Panc1 (cell line): ENCODE measurements around the gene POU2F1. TPM values are rescaled to one million over a fixed set of nuclear protein-coding genes. Genes with fewer than 3 reads are reported as not detected.

Experiments used
- ATAC-seq: fragments of 200-7000 bp; cut with Tn5 transposase; 2 replicates; pipeline ENCODE4 v1.9.1; 2020; ENCODE audit warnings: mild to moderate bottlenecking, moderate library complexity
- BruUV-seq: library from RNA; stranded (reverse); fragments of 400-500 nt; replicated peaks from 2 replicates; lab custom pipeline; 2021; lab: Mats Ljungman, UMichigan
- CTCF ChIA-PET: fragments of 300-600 bp; sonication (Branson Sonifier 250); formaldehyde crosslinking; loops from one replicate; lab custom pipeline; 2022; ENCODE audit warnings: antibody characterized with exemption; lab: Charles Lee
- POLR2A ChIA-PET: fragments of 300-600 bp; sonication (Branson Sonifier 250); formaldehyde crosslinking; loops from one replicate; lab custom pipeline; 2022; ENCODE audit warnings: antibody characterized with exemption; lab: Charles Lee
- DNase-seq: peaks from one replicate; pipeline ENCODE4 v3.0.0-alpha.2; 2010; ENCODE audit warnings: low read depth, low spot score
- H3K27ac ChIP-seq: 2 replicates; pipeline ENCODE4 v1.5.1; 2011; ENCODE audit warnings: mild to moderate bottlenecking, low read length, inconsistent platforms
- H3K27me3 ChIP-seq: fragments of 200-500 bp; sonication (Bioruptor generic); 2 replicates; pipeline ENCODE4 v1.6.0; 2014; ENCODE audit warnings: low read length, inconsistent platforms; ENCODE audit not compliant: control insufficient read depth, insufficient read depth
- H3K36me3 ChIP-seq: fragments of 200-500 bp; sonication (Bioruptor generic); 2 replicates; pipeline ENCODE4 v1.5.1; 2014; ENCODE audit warnings: inconsistent platforms, mild to moderate bottlenecking, low read length, moderate library complexity; ENCODE audit not compliant: control insufficient read depth, insufficient read depth
- H3K4me1 ChIP-seq: 2 replicates; pipeline ENCODE4 v1.5.1; 2011; ENCODE audit warnings: inconsistent platforms, mild to moderate bottlenecking, low read length, moderate library complexity; ENCODE audit not compliant: control insufficient read depth, insufficient read depth
- H3K4me3 ChIP-seq, 2 experiments: 2 replicates each; pipeline ENCODE4 v1.5.1; 2011 to 2012; ENCODE audit warnings: low read depth in 2 of 2, low read length in 2 of 2, mild to moderate bottlenecking in 2 of 2, inconsistent platforms in 1 of 2, moderate library complexity in 1 of 2
- H3K9me3 ChIP-seq: fragments of 200-500 bp; sonication (Bioruptor generic); 2 replicates; pipeline ENCODE4 v1.5.1; 2014; ENCODE audit warnings: low read depth, mild to moderate bottlenecking, inconsistent platforms, low read length, moderate library complexity; ENCODE audit not compliant: control insufficient read depth, insufficient read depth
- POLR2AphosphoS5 ChIP-seq: IDR thresholded peaks from 2 replicates; pipeline ENCODE4 v1.6.1; 2012; ENCODE audit warnings: mild to moderate bottlenecking, low read depth, low read length, moderate library complexity
- SIN3A ChIP-seq: IDR thresholded peaks from 2 replicates; pipeline ENCODE4 v1.6.1; 2012; ENCODE audit warnings: low read depth, mild to moderate bottlenecking, low read length, moderate library complexity, borderline replicate concordance; ENCODE audit not compliant: insufficient read depth
- TCF7L2 ChIP-seq: IDR thresholded peaks from 2 replicates; pipeline ENCODE4 v1.6.1; 2011; ENCODE audit warnings: mild to moderate bottlenecking, low read depth, low read length, inconsistent platforms
- in situ Hi-C: cut with HindIII; loops from 2 replicates; pipeline ENCODE4 v1.10.0; 2016; ENCODE audit warnings: low sequenced_read_pairs, low pct_unique_long_range_greater_than_20kb
- intact Hi-C: fragments of 100-400 bp; cut with micrococcal nuclease; formaldehyde crosslinking; loops from one replicate; pipeline ENCODE4 v1.10.0; 2022; ENCODE audit not compliant: unreplicated experiment
- total RNA-seq: library from RNA; stranded (reverse); gene quantifications from one replicate; pipeline ENCODE4 v1.2.1, GENCODE V29; 2021; ENCODE audit not compliant: unreplicated experiment
- TF ChIP-seq, protein P1 (sequence below): fragments of 450-650 bp; IDR thresholded peaks from 2 replicates; pipeline ENCODE4 v1.5.1; 2017; ENCODE audit warnings: mild to moderate bottlenecking
- TF ChIP-seq, protein P2 (sequence below), 2 experiments: IDR thresholded peaks; 2 replicates each; pipeline ENCODE4 v1.6.1; 2011 to 2012; ENCODE audit warnings: low read depth in 2 of 2, control low read depth in 1 of 2, low read length in 1 of 2, mild to moderate bottlenecking in 1 of 2, moderate library complexity in 1 of 2; ENCODE audit not compliant: insufficient read depth in 1 of 2

The POU2F1 gene
- total RNA-seq, 1 experiment from 2014 or later, result 17.1 TPM

DNA sequence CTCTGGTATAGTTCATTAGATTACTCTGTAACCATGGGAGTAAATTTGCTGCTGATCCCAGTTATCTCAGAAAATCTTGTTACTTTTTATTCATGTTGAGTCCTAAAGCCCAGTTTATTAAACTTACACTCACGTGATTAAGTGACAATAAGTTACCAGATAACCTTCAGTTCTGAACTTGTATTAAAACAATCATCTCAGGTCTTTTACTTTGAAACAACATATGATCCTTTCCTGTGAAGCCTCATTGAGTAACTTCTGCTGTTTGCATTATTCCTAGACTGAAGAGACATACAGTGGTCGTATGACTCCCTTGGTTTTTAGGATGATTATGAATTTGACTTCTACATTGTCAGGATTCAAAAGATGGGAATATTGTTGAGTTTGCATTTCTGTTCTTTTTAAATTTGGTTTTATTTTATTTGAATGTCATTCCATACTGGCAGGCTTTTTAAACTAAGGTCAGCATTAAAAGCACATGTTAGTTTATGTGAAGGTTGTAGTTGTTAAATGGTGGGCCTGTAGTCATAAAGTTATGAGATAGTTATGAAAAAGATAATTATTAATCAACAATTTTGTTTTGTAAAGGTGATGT is 179.8 kb downstream of the POU2F1 start:
- ATAC-seq (no peak), DNase-seq (no peak)
- Histone ChIP-seq H3K9me3 (no peaks in the 10 kb centered on the region), H3K27ac (no peak overlapping the region), H3K36me3 (peaks cover 7% of the 10 kb centered on the region), H3K27me3 (no peaks in the 10 kb centered on the region), H3K4me3 (no peak overlapping the region), H3K4me1 (no peaks in the 10 kb centered on the region)
- in situ Hi-C loops (no loop called here), intact Hi-C loops (loop anchor here (5.0 to 10.0 kb wide), 2 partner anchors 132 to 136 kb away; no protein-coding TSS in a partner anchor)
- BruUV-seq, result no TSS peak
- CTCF ChIA-PET, result no interaction called here
- no peak for TF ChIP-seq SIN3A
- TF ChIP-seq, protein P1, sequence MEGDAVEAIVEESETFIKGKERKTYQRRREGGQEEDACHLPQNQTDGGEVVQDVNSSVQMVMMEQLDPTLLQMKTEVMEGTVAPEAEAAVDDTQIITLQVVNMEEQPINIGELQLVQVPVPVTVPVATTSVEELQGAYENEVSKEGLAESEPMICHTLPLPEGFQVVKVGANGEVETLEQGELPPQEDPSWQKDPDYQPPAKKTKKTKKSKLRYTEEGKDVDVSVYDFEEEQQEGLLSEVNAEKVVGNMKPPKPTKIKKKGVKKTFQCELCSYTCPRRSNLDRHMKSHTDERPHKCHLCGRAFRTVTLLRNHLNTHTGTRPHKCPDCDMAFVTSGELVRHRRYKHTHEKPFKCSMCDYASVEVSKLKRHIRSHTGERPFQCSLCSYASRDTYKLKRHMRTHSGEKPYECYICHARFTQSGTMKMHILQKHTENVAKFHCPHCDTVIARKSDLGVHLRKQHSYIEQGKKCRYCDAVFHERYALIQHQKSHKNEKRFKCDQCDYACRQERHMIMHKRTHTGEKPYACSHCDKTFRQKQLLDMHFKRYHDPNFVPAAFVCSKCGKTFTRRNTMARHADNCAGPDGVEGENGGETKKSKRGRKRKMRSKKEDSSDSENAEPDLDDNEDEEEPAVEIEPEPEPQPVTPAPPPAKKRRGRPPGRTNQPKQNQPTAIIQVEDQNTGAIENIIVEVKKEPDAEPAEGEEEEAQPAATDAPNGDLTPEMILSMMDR, result no peak
- TF ChIP-seq TCF7L2, result no peak
- no peak for TF ChIP-seq POLR2AphosphoS5
- TF ChIP-seq, protein P2, sequence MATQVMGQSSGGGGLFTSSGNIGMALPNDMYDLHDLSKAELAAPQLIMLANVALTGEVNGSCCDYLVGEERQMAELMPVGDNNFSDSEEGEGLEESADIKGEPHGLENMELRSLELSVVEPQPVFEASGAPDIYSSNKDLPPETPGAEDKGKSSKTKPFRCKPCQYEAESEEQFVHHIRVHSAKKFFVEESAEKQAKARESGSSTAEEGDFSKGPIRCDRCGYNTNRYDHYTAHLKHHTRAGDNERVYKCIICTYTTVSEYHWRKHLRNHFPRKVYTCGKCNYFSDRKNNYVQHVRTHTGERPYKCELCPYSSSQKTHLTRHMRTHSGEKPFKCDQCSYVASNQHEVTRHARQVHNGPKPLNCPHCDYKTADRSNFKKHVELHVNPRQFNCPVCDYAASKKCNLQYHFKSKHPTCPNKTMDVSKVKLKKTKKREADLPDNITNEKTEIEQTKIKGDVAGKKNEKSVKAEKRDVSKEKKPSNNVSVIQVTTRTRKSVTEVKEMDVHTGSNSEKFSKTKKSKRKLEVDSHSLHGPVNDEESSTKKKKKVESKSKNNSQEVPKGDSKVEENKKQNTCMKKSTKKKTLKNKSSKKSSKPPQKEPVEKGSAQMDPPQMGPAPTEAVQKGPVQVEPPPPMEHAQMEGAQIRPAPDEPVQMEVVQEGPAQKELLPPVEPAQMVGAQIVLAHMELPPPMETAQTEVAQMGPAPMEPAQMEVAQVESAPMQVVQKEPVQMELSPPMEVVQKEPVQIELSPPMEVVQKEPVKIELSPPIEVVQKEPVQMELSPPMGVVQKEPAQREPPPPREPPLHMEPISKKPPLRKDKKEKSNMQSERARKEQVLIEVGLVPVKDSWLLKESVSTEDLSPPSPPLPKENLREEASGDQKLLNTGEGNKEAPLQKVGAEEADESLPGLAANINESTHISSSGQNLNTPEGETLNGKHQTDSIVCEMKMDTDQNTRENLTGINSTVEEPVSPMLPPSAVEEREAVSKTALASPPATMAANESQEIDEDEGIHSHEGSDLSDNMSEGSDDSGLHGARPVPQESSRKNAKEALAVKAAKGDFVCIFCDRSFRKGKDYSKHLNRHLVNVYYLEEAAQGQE (IDR thresholded peaks at IDR 0.05; ENCODE audit: insufficient read depth in 1 of 2, low read depth in 2 of 2, low read length in 1 of 2), result no peak
- POLR2A ChIA-PET, result no interaction called here

DNA sequence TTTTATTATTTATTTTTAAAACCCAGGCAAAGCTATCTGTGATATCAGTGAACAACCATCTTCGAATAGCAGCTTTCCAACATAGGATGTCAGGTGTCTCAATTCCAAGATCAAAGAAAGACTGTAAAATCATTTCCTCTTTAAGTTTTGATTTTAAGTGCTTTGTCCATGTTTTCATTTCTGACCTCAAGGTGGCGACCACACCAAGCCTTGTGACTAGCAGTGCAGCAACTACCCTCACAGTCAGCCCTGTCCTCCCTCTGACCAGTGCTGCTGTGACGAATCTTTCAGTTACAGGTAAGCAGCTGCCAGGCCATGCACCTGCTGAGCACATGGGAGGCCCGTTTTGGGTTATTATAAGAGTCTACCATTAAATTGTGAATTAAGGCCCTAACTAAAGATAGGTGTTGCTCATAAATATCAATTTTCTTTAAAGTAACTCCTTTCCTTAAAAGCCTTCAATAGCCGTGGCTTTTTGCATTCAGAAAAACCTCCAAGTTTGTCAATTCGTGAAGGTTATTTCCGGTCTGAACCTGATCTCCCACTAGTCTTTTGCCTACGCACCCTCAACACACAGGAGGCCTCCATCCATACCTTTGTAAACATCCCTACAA is 180.7 kb downstream of the POU2F1 start:
- ChIA-PET CTCF (interaction anchor here (0.5 kb wide), 1 partner anchor 276 kb away, joined by 3 read pairs; no protein-coding TSS in a partner anchor), POLR2A (interaction anchor here (0.6 kb wide), 1 partner anchor 161 kb away, joined by 6 read pairs; no protein-coding TSS in a partner anchor)
- Histone ChIP-seq H3K4me3 (no peak overlapping the region), H3K36me3 (peaks cover 9% of the 10 kb centered on the region), H3K9me3 (no peaks in the 10 kb centered on the region), H3K27ac (no peak overlapping the region), H3K4me1 (no peaks in the 10 kb centered on the region), H3K27me3 (no peaks in the 10 kb centered on the region)
- intact Hi-C loops, result loop anchor here (5.0 to 10.0 kb wide), 2 partner anchors 131 to 137 kb away; no protein-coding TSS in a partner anchor
- DNase-seq (peak; percentile 15), ATAC-seq (peak; percentile 88)
- BruUV-seq, result no TSS peak
- 0 out of 2 replicates have a peak, but pooled peaks have one; percentile 31 for TF ChIP-seq TCF7L2
- TF ChIP-seq, protein P2 (IDR thresholded peaks at IDR 0.05; ENCODE audit: insufficient read depth in 1 of 2, low read depth in 2 of 2, low read length in 1 of 2), result no peak
- TF ChIP-seq, protein P1, result peak; percentile 82
- in situ Hi-C loops, result no loop called here
